ENCODE results near the gene C14orf132.
"Not testable (repeated sequence)": the region's sequence is repeated elsewhere in the genome, so short reads cannot be mapped to it uniquely, and the experiment has no call there.

C14orf132 gene

GRCh38 chr14:96038920-96039632 lies at the start of gene C14orf132:
Gene C14orf132, plus strand, starts transcription at chr14:96039362. Its CDS starts 139 bp downstream, at chr14:96039501.
- peak; percentile 37 for DNase-seq

GRCh38 chr14:95993768-95994592 lies 45.2 kb upstream of the C14orf132 start:
- peak; percentile 38 for DNase-seq

GRCh38 chr14:95994593-95994928 lies 44.6 kb upstream of the C14orf132 start:
- DNase-seq, result no peak

- peak; percentile 28 for DNase-seq
Measured at GRCh38 chr14:95998656-95999055, 40.5 kb upstream of the C14orf132 start.

- DNase-seq, result peak; percentile 100
Measured at GRCh38 chr14:96001866-96002497, 37.2 kb upstream of the C14orf132 start.

- DNase-seq, result no peak
Measured at GRCh38 chr14:96002498-96002884, 36.7 kb upstream of the C14orf132 start.

- DNase-seq, result no peak
Measured at GRCh38 chr14:96011131-96011530, 28.0 kb upstream of the C14orf132 start.

- no peak for DNase-seq
Measured at GRCh38 chr14:96011607-96012006, 27.6 kb upstream of the C14orf132 start.

GRCh38 chr14:96012757-96013156 lies 26.4 kb upstream of the C14orf132 start:
- DNase-seq, result not testable (repeated sequence)

GRCh38 chr14:96014176-96014575 lies 25.0 kb upstream of the C14orf132 start:
- DNase-seq, result no peak

GRCh38 chr14:96016501-96017160 lies 22.5 kb upstream of the C14orf132 start:
- DNase-seq, result no peak

GRCh38 chr14:96017882-96018281 lies 21.3 kb upstream of the C14orf132 start:
- DNase-seq, result no peak

GRCh38 chr14:96027431-96028355 lies 11.5 kb upstream of the C14orf132 start:
- DNase-seq, result no peak

- no peak for DNase-seq
Measured at GRCh38 chr14:96029089-96029645, 10.0 kb upstream of the C14orf132 start.

- no peak for DNase-seq
Measured at GRCh38 chr14:96030108-96030760, 8.9 kb upstream of the C14orf132 start.

- no peak for DNase-seq
Measured at GRCh38 chr14:96031691-96032090, 7.5 kb upstream of the C14orf132 start.

- DNase-seq, result no peak
Measured at GRCh38 chr14:96035456-96035855, 3.7 kb upstream of the C14orf132 start.

- DNase-seq, result no peak
Measured at GRCh38 chr14:96037891-96038557, 1.1 kb upstream of the C14orf132 start.

- DNase-seq, result no peak
Measured at GRCh38 chr14:96038558-96038919, 623 bp upstream of the C14orf132 start.

- peak; percentile 48 for DNase-seq
Measured at GRCh38 chr14:96039633-96040311, 610 bp downstream of the C14orf132 start.

Measured in NCI-H524 treated with DMSO at 0.1 percent for 48 hours (cell line).